Loucy (cell line): Measurements from ENCODE around the gene KNDC1.
"Not testable (repeated sequence)": the region's sequence is repeated elsewhere in the genome, so short reads cannot be mapped to it uniquely, and the experiment has no call there.

Experiments
- H2AFZ ChIP-seq: fragments of 200-600 bp; sonication (generic); 2 replicates; pipeline ENCODE4 v1.6.0; 2016; ENCODE audit warnings: antibody characterized with exemption, mild to moderate bottlenecking, low read length, moderate library complexity
- H3F3A ChIP-seq: fragments of 200-600 bp; 2 replicates; pipeline ENCODE4 v1.6.0; 2016; ENCODE audit warnings: antibody characterized with exemption, low read depth, mild to moderate bottlenecking
- H3K27me3 ChIP-seq: fragments of 200-600 bp; sonication (generic); 2 replicates; pipeline ENCODE4 v1.6.1; 2014; ENCODE audit warnings: low read length, mild to moderate bottlenecking; ENCODE audit not compliant: insufficient read depth, poor library complexity, severe bottlenecking
- H3K36me3 ChIP-seq: fragments of 200-600 bp; sonication (generic); 2 replicates; pipeline ENCODE4 v1.6.1; 2016; ENCODE audit warnings: low read length; ENCODE audit not compliant: insufficient read depth
- H3K4me1 ChIP-seq: fragments of 200-600 bp; sonication (generic); 2 replicates; pipeline ENCODE4 v1.5.1; 2014; ENCODE audit warnings: low read length, mild to moderate bottlenecking; ENCODE audit not compliant: insufficient read depth, poor library complexity, severe bottlenecking
- H3K4me2 ChIP-seq: fragments of 200-600 bp; sonication (generic); 2 replicates; pipeline ENCODE4 v1.6.0; 2014; ENCODE audit warnings: antibody characterized with exemption, low read length, low read depth, mild to moderate bottlenecking; ENCODE audit not compliant: poor library complexity, severe bottlenecking
- H3K4me3 ChIP-seq: fragments of 200-600 bp; sonication (generic); 2 replicates; pipeline ENCODE4 v1.5.1; 2014; ENCODE audit warnings: low read length, mild to moderate bottlenecking, mixed read lengths; ENCODE audit not compliant: poor library complexity, severe bottlenecking
- H3K79me2 ChIP-seq: fragments of 200-600 bp; sonication (generic); 2 replicates; pipeline ENCODE4 v1.6.1; 2014; ENCODE audit warnings: low read length; ENCODE audit not compliant: insufficient read depth
- H3K9ac ChIP-seq: fragments of 200-600 bp; sonication (generic); 2 replicates; pipeline ENCODE4 v1.6.0; 2014; ENCODE audit warnings: mild to moderate bottlenecking, low read depth, low read length, moderate library complexity; ENCODE audit not compliant: poor library complexity, severe bottlenecking
- H3K9me2 ChIP-seq: fragments of 200-600 bp; sonication (generic); replicated peaks from 2 replicates; pipeline ENCODE4 v1.6.1; 2016; ENCODE audit warnings: low read depth, low read length, mixed read lengths
- H3K9me3 ChIP-seq: fragments of 200-600 bp; sonication (generic); 2 replicates; pipeline ENCODE4 v1.6.1; 2014; ENCODE audit warnings: mild to moderate bottlenecking, antibody characterized with exemption, low read length, low read depth; ENCODE audit not compliant: insufficient read depth
- H4K20me1 ChIP-seq: fragments of 200-600 bp; sonication (generic); 2 replicates; pipeline ENCODE4 v1.6.0; 2014; ENCODE audit warnings: antibody characterized with exemption, low read length, mild to moderate bottlenecking; ENCODE audit not compliant: insufficient read depth, poor library complexity, severe bottlenecking
- EZH2phosphoT487 ChIP-seq: fragments of 200-600 bp; IDR thresholded peaks from 2 replicates; pipeline ENCODE4 v1.6.1; 2018; ENCODE audit warnings: antibody characterized with exemption, mild to moderate bottlenecking, moderate library complexity, borderline replicate concordance
- TF ChIP-seq, protein P1 (sequence below): fragments of 200-600 bp; sonication (generic); conservative IDR thresholded peaks from 2 replicates; pipeline ENCODE4 v1.5.1; 2014; ENCODE audit warnings: mild to moderate bottlenecking, antibody characterized with exemption, low read length

KNDC1 gene

DNA sequence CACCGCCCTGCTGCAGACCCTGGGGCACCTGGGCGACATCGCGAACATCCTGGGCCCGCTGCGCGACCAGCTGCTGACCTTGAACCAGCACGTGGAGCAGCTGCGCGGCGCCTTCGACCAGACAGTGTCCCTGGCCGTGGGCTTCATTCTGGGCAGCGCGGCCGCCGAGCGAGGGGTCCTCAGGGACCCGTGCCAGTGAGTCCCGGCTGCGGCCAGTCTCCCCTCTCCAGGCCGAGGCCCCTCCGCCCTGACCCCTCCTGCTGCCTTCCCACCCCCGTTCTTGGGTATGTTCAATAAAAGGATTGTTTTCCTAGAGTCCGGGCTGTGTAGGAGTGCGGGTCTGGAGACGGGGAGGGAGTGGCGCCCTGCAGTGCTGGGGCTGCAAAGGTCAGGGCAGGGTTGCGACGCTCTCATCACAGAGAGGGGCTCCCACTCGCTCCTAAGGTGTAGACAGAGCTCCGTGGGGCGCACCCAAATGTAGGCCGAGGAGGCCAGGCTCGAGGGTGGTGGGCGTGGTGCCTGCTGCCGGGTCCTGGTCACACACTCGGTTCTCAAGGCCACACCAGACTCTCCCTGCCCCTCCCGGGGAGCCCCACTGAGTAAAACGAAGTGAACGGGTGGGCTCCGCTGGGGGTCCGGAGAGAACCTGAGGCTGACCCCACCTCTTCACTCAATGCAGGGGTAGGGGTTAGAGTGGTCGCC is 71.4 kb downstream of the KNDC1 start:
- Histone ChIP-seq H4K20me1 (no peaks in the 10 kb centered on the region), H2AFZ (no peak overlapping the region), H3K36me3 (no peaks in the 10 kb centered on the region), H3K4me2 (no peak overlapping the region), H3F3A (no peaks in the 10 kb centered on the region), H3K4me3 (no peak overlapping the region), H3K27me3 (no peaks in the 10 kb centered on the region), H3K9me3 (peaks cover 4% of the 10 kb centered on the region; the same call in 1 of the 2 replicates), H3K9me2 (no peaks in the 10 kb centered on the region), H3K4me1 (no peaks in the 10 kb centered on the region), H3K79me2 (no peaks in the 10 kb centered on the region), H3K9ac (no peak overlapping the region)
- TF ChIP-seq, protein P1, sequence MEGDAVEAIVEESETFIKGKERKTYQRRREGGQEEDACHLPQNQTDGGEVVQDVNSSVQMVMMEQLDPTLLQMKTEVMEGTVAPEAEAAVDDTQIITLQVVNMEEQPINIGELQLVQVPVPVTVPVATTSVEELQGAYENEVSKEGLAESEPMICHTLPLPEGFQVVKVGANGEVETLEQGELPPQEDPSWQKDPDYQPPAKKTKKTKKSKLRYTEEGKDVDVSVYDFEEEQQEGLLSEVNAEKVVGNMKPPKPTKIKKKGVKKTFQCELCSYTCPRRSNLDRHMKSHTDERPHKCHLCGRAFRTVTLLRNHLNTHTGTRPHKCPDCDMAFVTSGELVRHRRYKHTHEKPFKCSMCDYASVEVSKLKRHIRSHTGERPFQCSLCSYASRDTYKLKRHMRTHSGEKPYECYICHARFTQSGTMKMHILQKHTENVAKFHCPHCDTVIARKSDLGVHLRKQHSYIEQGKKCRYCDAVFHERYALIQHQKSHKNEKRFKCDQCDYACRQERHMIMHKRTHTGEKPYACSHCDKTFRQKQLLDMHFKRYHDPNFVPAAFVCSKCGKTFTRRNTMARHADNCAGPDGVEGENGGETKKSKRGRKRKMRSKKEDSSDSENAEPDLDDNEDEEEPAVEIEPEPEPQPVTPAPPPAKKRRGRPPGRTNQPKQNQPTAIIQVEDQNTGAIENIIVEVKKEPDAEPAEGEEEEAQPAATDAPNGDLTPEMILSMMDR = no peak
- TF ChIP-seq EZH2phosphoT487 = no peak

DNA sequence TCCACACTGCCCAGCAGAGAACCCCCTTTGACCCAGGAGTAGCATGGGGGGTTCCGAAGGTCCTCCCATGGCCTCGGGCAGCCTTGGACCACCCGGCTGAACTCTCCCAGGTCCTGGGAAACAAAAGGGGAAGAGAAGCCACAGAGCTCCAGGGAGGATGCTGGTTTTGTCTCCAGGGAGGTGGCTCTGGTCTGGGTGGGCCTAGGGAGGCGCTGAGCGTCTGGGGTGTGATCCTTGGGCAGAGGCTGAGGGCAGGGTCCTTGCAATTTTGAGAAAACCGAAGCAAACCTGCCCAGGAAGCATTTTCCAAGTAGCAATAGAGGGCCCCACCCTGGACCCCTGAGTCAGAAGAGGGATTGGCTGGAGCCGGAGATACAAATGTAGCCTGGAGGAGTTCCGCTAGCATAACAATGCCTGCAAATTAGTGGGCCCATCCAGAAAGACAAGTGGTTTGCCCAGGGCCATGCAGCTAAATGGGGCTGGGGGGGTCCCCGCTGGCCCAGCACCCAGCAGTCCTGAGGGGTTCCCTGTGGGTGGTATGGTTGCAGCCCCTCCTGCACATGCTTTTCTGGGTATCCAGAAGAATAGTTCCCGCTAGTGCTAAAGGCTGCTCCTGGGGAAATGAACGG is 72.0 kb downstream of the KNDC1 start:
- Histone ChIP-seq H4K20me1 (no peaks in the 10 kb centered on the region), H3K4me2 (no peak overlapping the region), H3K9me2 (no peaks in the 10 kb centered on the region), H3K9me3 (peaks cover 4% of the 10 kb centered on the region; the same call in 1 of the 2 replicates), H3K4me1 (no peaks in the 10 kb centered on the region), H3K36me3 (no peaks in the 10 kb centered on the region), H3K4me3 (no peak overlapping the region), H3K79me2 (no peaks in the 10 kb centered on the region), H3K27me3 (no peaks in the 10 kb centered on the region), H2AFZ (no peak overlapping the region), H3F3A (no peaks in the 10 kb centered on the region), H3K9ac (no peak overlapping the region)
- TF ChIP-seq, protein P1 = no peak
- no peak for TF ChIP-seq EZH2phosphoT487

DNA sequence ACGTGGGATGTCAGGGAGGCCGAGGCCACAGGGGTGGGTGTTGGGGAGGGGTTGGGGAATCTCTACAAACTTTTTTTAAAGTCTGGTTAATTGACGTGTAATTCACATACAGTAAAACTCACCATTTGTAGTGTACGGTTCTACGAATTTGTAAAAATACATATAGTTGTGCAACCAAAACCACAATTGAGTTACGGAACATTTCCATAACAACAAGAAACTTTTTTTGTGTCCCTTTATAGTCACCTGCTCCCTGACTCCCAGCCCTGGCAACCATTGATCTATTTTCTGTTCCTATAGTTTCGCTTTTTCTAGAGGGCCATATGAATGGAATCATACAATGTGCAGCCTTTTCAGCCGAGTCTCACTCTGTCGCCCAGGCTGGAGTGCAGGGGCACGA is 74.8 kb downstream of the KNDC1 start:
- not testable (repeated sequence) for H3K9me3 ChIP-seq, H2AFZ ChIP-seq, H3K79me2 ChIP-seq, H3K4me2 ChIP-seq, H3F3A ChIP-seq, H3K4me1 ChIP-seq, H4K20me1 ChIP-seq, H3K4me3 ChIP-seq, H3K27me3 ChIP-seq, H3K9me2 ChIP-seq, H3K36me3 ChIP-seq, H3K9ac ChIP-seq
